Measurements from ENCODE around the gene KIAA0040. TPM values are rescaled to one million over a fixed set of nuclear protein-coding genes. Genes with fewer than 3 reads are reported as not detected.

Gene KIAA0040
- total and polyA plus RNA-seq, 11 donors = 4.8 to 45.3 (median 12.9) TPM

DNA sequence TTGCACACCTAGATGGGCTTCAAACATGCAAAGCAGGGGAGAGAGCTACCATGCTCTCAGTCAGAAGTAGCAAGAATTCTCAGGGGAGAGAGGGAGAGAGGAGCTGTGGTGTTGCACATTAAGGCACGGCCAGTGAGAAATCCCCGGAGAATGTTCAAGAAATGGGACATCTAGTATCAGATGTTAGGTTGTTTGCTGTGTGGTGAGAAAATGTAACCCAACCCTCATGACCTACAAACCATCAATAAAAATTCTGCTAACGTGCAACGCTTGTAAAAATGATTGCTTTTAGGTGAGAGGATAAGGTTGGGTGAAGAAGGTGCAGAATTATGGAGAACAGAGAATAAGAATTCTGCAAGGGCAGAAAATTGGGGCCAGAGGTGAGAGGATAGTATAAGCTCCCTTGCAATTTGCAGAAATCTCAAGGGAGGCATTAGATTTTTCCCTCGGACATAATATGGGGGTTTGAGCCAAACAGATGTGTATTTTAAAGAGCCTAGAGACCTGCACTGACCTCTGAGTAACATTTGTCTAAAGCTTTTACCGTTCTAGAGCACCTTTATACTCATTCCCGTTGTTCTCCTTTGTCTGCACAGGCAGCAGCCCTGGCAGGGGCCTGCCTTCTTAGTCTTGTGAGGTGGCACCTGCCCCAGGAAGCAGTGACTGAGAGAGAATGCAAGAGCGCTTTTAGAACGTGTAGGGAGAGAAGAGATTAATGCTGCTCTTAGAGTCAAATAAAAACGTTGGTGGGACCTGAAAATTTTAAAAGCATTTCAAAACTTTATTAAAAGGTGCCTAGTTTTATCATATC is 25.4 kb upstream of the KIAA0040 start:
- Histone ChIP-seq H3K36me3 (no peaks in the 10 kb centered on the region), H3K27me3 (no peaks in the 10 kb centered on the region), H3K27ac (no peak overlapping the region), H3K4me1 (peaks cover 0 to 39% (median 17%) of the 10 kb centered on the region in 12 donors), H3K4me3 (no peak overlapping the region), H3K9me3 (peaks cover 0 to 11% (median 0%) of the 10 kb centered on the region in 12 donors)
- no peak for DNase-seq
- ATAC-seq = no peak
- intact Hi-C loops (cut with DNase I) = no loop called here
- TF ChIP-seq, protein P1, sequence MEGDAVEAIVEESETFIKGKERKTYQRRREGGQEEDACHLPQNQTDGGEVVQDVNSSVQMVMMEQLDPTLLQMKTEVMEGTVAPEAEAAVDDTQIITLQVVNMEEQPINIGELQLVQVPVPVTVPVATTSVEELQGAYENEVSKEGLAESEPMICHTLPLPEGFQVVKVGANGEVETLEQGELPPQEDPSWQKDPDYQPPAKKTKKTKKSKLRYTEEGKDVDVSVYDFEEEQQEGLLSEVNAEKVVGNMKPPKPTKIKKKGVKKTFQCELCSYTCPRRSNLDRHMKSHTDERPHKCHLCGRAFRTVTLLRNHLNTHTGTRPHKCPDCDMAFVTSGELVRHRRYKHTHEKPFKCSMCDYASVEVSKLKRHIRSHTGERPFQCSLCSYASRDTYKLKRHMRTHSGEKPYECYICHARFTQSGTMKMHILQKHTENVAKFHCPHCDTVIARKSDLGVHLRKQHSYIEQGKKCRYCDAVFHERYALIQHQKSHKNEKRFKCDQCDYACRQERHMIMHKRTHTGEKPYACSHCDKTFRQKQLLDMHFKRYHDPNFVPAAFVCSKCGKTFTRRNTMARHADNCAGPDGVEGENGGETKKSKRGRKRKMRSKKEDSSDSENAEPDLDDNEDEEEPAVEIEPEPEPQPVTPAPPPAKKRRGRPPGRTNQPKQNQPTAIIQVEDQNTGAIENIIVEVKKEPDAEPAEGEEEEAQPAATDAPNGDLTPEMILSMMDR (IDR thresholded peaks at IDR 0.05) = no peak
- no peak for TF ChIP-seq POLR2A (IDR thresholded peaks at IDR 0.05)
- 64 to 66% (median 65%) methylated on average over 10 of the region's 10 CpGs for WGBS, 4 donors

DNA sequence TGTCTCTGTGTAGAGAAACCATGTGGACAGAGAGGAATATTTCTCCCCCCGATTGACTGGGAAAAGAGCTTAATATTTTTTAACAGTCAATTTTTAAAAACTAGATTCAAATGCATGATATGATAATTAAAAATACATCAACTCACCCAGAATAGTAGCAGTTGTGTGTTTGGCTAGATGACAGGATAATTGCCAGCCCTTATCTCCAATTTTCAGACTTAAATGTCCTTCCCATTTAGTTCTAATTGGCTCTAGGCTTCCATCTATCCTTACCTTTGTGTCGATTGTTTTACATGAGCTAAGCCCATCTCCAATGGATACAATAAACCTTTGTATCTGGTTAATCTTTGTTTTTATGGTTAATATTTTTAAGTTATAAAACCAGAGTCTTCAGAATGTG is 23.9 kb upstream of the KIAA0040 start:
- WGBS, 4 donors = 81 to 88% (median 87%) methylated on average over 2 of the region's 2 CpGs
- H3K4me1 ChIP-seq = peaks cover 0 to 31% (median 12%) of the 10 kb centered on the region in 12 donors
- ATAC-seq (no peak), DNase-seq (no peak)
- no peaks in the 10 kb centered on the region for H3K36me3 ChIP-seq
- no peak overlapping the region for H3K27ac ChIP-seq
- no peak for TF ChIP-seq POLR2A (IDR thresholded peaks at IDR 0.05)
- TF ChIP-seq, protein P1 (IDR thresholded peaks at IDR 0.05) = no peak
- H3K27me3 ChIP-seq = no peaks in the 10 kb centered on the region
- no peak overlapping the region for H3K4me3 ChIP-seq
- intact Hi-C loops (cut with DNase I) = no loop called here
- H3K9me3 ChIP-seq = peaks cover 0 to 11% (median 0%) of the 10 kb centered on the region in 12 donors

DNA sequence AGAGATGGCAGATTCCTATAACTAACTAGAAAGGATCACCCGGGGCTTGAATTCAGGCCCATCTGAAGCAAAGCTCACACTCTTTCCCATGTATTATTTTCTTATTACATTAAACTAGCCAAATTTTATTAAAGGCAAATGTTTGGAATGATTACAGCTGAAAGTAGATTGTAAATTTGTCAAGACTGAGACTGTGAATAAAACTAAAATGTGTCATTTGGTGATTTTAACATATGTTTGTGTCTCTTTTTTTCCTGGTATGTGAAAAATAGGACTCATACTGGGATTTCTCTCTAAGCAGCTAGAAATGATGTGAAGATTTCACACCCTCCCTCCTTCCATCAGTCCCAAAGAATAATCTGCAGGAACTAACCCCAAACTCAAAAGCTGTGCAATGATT is 19.1 kb upstream of the KIAA0040 start:
- intact Hi-C loops (cut with DNase I) = no loop called here
- 80 to 91% (median 86%) methylated on average over 1 of the region's 1 CpG for WGBS, 4 donors
- DNase-seq (no peak), ATAC-seq (no peak)
- Histone ChIP-seq H3K36me3 (no peaks in the 10 kb centered on the region), H3K27me3 (no peaks in the 10 kb centered on the region), H3K27ac (no peak overlapping the region), H3K4me1 (peaks cover 0 to 20% (median 0%) of the 10 kb centered on the region in 12 donors), H3K9me3 (peaks cover 0 to 11% (median 0%) of the 10 kb centered on the region in 12 donors), H3K4me3 (no peak overlapping the region)
- TF ChIP-seq POLR2A (IDR thresholded peaks at IDR 0.05) = no peak

DNA sequence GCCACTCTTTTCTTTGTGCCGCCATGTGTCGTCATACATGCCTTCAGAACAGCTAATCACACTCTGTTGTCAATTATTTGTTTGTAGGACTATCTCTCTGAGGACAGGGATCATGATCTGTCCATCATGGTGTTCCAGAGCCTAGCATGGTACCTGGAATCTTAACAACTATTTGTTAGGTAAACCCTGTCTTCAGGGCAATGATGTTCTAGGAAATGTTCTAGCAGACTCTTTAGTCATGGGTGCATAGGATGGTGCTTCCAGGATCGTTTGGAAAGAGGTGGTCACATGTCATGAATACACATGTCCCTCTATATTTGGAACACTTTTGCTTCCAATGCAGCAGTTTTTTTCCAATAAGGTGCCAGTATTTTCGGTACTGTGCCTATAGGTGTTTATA is 18.2 kb upstream of the KIAA0040 start:
- no peaks in the 10 kb centered on the region for H3K27me3 ChIP-seq
- no peak overlapping the region for H3K27ac ChIP-seq
- peaks cover 0 to 20% (median 0%) of the 10 kb centered on the region in 12 donors for H3K4me1 ChIP-seq
- DNase-seq (no peak), ATAC-seq (no peak)
- intact Hi-C loops (cut with DNase I) = no loop called here
- H3K4me3 ChIP-seq = no peak overlapping the region
- no peaks in the 10 kb centered on the region for H3K36me3 ChIP-seq
- TF ChIP-seq, protein P1 (IDR thresholded peaks at IDR 0.05) = no peak
- TF ChIP-seq POLR2A (IDR thresholded peaks at IDR 0.05) = no peak
- 72 to 83% (median 77%) methylated on average over 4 of the region's 4 CpGs for WGBS, 4 donors
- peaks cover 0 to 11% (median 0%) of the 10 kb centered on the region in 12 donors for H3K9me3 ChIP-seq
